HG02571 (cell line): Measurements from ENCODE around the gene KCNN4.

Experiments
- ATAC-seq: cut with Tn5 transposase; IDR thresholded peaks from one replicate; pipeline ENCODE4 v1.9.1; 2021; ENCODE audit warnings: mild to moderate bottlenecking, moderate library complexity; ENCODE audit not compliant: unreplicated experiment

KCNN4 gene

DNA sequence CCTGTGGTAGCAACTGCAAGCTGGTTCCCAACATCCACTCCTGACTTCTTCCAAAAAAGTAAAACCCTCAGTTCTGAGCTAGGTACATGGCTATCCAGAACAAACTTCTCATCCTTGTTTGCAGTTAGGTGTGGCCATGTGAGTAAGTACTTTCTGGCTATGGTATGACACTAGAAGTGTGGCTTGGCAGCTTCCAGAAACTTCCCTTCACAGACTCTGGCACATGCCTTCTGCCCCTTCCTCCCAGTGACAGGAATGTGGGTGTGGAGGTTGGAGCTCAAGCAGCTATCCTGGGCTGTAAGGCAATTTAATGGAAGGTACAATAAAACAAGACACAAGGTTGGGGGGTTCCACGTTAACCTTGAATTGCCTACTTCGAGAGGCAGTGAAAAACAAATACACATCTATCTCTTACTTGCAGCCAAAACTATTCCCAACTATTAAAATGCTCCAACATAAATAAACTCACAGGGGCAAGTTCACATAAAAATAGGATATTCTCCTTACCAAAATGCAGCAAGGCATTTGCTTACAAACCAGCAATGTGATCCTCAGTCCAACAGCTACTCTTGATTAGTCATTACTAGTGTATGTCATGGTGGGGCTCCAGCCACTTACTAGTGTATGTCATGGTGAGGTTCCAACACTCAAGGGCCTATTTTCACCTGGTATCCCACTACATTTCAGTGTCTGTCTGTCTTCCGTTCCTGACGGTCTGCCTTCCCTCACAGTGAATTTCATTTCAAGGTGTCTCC is 29.1 kb downstream of the KCNN4 start:
- ATAC-seq: no peak

DNA sequence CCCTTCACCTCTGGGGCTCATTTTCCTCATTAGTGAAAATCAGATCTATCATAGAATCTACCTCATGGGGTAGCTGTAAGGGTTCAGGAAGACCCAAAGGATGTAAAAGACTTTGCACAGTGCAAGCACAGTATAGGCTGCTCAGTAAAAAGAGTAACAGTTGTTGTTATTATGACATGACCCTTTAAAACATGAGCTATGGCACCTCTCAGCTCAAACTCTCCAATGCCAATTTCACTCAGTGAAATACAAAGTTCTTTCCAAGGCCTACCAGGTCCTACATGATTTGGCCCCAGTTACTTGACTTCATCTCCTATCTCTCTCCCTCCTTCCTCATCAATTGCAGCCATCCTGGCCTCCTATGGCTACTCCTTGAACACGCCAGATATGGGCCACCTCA is 30.9 kb downstream of the KCNN4 start:
- ATAC-seq: no peak

GRCh38 chr19:43749152-43749551 is 31.6 kb downstream of the KCNN4 start:
- no peak for ATAC-seq

DNA sequence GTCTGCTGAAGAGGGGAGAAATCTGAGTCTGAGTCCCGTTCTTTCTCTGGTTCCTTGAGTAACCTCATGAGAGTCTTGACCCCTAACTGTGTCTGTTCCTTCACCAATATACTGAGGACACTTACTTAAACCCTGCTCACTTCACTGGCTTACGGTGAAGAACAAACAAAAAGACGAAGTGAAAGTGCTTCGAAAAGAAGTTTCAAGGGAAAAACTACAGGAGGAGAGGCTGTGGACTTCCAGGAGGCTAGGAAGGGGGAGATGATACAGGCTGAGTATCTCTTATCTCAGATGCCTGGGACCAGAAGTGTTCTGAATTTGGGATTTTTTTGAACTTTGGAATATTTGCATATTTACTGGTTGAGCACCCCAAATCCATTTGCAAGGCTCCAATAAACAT is 32.1 kb downstream of the KCNN4 start:
- no peak for ATAC-seq

- ATAC-seq: no peak
These were observed 32.6 kb downstream of the KCNN4 start for GRCh38 chr19:43748205-43748594.

DNA sequence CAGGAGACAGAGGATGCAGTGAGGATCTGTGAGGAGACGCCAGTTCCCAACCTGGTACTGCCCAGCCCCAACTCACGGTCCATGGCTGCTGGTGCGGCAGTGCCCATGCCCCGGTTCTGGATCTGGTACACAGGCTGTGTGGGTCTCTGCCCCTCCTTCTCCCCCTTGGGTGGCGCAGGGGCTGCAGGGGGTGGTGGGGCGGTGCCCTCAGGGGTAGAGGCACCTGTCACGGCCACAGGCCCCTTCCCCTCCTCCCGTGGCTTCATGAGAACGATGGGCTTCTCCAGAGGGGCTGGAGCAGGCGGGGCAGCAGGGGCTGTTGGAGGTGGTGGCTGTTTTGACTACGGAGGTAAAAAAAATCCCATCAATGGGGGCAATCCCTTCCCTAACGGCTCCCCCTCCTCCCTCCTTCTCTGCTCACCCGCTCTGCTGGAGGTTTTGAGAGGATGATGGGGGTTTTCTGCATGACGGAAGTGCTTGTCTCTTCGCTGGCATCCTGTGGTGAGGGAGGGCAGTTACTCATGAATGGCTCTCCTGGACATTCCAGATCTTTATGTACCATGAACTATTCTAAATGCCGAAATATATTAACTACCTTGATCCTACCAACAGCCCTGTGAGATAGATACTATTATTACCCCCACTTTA is 33.1 kb downstream of the KCNN4 start:
- no peak for ATAC-seq

DNA sequence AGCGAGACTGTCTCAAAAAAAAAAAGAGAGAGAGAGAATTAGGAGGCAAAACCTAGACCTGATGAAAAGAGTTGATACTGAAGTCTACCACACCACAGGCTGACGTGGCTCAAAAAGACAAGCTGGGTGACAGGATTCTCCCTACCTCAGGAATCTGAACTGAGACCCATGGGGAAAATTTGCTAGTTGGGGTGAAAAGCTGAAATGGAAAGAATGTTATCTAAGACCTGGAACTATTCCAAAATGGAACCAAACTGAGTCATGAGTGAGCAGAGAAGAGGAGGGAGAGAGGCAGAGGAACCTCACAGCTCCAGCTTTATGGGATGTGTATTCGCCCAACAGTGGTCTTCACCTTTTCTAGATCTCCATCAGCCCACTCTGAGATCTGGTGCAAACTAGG is 37.7 kb downstream of the KCNN4 start:
- ATAC-seq: no peak

- no peak for ATAC-seq
These were observed 39.5 kb downstream of the KCNN4 start for GRCh38 chr19:43741075-43741825.

GRCh38 chr19:43739439-43740235 is 41.1 kb downstream of the KCNN4 start:
- no peak for ATAC-seq

- no peak for ATAC-seq
These were observed 42.0 kb downstream of the KCNN4 start for GRCh38 chr19:43738780-43739211.

GRCh38 chr19:43735957-43736356 is 44.8 kb downstream of the KCNN4 start:
- ATAC-seq: no peak

DNA sequence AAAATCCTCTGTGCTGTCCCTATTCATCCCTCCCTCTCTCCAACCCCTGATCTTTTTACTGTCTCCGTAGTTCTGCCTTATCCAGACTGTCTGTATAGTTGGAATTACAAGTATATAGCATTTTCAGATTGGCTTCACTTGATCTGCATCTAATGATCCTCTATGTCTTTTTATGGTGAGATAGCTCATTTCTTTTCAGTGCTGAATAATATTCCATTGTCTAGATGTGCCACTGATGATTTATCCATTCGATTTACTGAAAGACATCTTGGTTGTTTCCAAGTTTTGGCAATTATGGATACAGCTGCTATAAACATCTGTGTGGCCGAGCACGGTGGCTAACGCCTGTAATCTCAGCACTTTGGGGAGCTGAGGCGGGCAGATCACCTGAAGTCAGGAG is 45.8 kb downstream of the KCNN4 start:
- ATAC-seq: no peak

GRCh38 chr19:43731846-43732245 is 48.9 kb downstream of the KCNN4 start:
- ATAC-seq: no peak

- no peak for ATAC-seq
These were observed 49.4 kb downstream of the KCNN4 start for GRCh38 chr19:43731346-43731745.

DNA sequence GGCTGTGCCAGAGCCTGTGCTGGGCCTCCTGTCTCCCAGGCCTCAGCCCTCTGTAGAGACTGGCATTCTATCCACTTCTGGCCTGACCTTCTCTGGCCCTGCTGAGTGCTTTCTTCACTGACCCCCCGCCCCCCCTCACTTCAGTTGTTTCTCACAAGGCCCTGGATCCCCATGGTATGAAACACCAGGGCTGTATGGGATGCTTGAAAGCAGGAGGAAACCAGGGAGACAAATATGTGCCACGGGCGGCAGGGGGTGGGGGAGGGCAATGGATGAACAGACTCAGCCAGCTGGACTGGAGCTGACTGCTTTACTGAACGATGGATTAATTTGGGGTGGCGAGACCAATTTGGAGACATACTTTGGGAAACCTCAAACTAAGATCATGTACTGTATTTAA is 50.9 kb downstream of the KCNN4 start:
- no peak for ATAC-seq

GRCh38 chr19:43727593-43727853 is 53.2 kb downstream of the KCNN4 start:
- no peak for ATAC-seq

- ATAC-seq: no peak
These were observed 53.8 kb downstream of the KCNN4 start for GRCh38 chr19:43726736-43727592.

DNA sequence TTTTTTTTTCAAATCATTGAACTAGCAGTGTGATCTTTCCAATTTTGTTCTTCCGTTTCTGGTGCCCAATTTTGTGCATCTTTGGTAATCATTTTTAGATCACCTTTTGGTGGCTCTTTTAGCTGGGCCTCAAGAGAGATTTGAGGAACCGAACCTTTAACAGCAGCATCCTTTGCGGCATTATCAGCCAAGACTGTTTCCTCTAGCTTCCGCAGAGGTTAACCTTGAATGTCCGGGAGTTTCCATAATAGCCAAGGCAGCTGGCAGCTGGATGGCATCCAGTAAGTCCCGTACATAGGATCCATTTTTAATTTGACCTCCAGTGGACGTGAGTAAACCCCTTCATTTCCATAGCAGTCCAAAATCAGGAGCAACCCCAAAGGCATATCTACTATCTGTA is 55.3 kb downstream of the KCNN4 start:
- ATAC-seq: no peak

DNA sequence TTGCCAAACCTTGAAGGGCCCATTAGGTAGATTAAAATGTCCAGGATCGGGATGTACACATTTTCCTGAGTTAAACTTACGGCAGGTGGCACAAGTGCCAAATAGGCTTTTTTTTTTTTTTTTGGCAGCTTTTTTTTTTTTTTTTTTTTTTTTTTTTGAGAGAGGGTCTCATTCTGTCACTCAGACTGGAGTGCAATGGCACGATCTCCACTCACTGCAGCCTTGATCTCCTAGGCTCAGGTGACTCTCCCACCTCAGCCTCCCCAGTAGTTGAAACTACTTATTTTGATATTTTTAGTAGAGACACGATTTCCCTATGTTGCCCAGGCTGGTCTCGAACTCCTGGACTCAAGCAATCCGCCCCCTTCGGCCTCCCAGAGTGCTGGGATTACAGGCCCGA is 55.9 kb downstream of the KCNN4 start:
- ATAC-seq: no peak

DNA sequence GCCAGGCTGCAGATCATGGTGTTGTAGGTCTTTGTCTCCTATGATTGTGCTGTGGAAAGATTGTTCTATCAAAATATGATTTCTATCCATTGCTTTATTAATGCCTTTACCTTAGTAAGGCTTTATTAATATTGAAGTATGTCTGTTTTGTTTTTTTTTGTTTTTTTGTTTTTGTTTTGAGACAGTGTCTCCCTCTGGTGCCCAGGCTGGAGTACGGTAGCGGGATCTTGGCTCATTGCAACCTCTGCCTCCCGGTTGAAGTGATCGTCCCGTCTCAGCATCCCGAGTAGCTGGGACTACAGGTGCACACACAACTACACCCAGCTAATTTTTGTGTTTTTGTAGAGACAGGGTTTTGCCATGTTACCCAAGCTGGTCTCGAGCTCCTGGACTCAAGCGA is 57.2 kb downstream of the KCNN4 start:
- ATAC-seq: no peak
